Measurements from ENCODE around the gene SEPTIN10.

Gene SEPTIN10

GRCh38 chr2:109632158-109632789, 18.5 kb upstream of the SEPTIN10 start:
- ChIA-PET CTCF (interaction anchor here (0.7 kb wide), 1 partner anchor 56 kb away, joined by 3 read pairs; no protein-coding TSS in a partner anchor), POLR2A (no interaction called here)
- no peak overlapping the region for H3K27ac ChIP-seq (ENCODE audit: extremely low read depth, low read depth, low read length)
- no peaks in the 10 kb centered on the region for H3K4me1 ChIP-seq (ENCODE audit: control insufficient read depth, insufficient read depth, low read length)
- no peaks in the 10 kb centered on the region for H3K36me3 ChIP-seq (ENCODE audit: control insufficient read depth in 2 of 2, insufficient read depth in 1 of 2, low read length in 2 of 2)
- no peaks in the 10 kb centered on the region for H3K9me3 ChIP-seq (ENCODE audit: control insufficient read depth, insufficient read depth, low read depth, low read length)
- H3K4me3 ChIP-seq (ENCODE audit: low read depth, low read length), result no peak overlapping the region
- TF ChIP-seq ZBTB17 (tag by site-specific recombination; IDR thresholded peaks at IDR 0.05), result no peak
- no peak for TF ChIP-seq ZBTB7A (tag by site-specific recombination; IDR thresholded peaks at IDR 0.05; ENCODE audit: low read depth)
- no peak for TF ChIP-seq ZSCAN16 (tag by site-specific recombination; IDR thresholded peaks at IDR 0.05)
- TF ChIP-seq EGR2 (tag by site-specific recombination; IDR thresholded peaks at IDR 0.05; ENCODE audit: low read depth), result no peak
- no peak for TF ChIP-seq ZNF335 (tag by site-specific recombination; conservative IDR thresholded peaks at IDR 0.05)

GRCh38 chr2:109631741-109632140, 18.0 kb upstream of the SEPTIN10 start:
- no peak overlapping the region for H3K27ac ChIP-seq (ENCODE audit: extremely low read depth, low read depth, low read length)
- no peaks in the 10 kb centered on the region for H3K9me3 ChIP-seq (ENCODE audit: control insufficient read depth, insufficient read depth, low read depth, low read length)
- H3K4me3 ChIP-seq (ENCODE audit: low read depth, low read length), result no peak overlapping the region
- H3K36me3 ChIP-seq (ENCODE audit: control insufficient read depth in 2 of 2, insufficient read depth in 1 of 2, low read length in 2 of 2), result no peaks in the 10 kb centered on the region
- no peak for TF ChIP-seq ZNF449 (tag by site-specific recombination; IDR thresholded peaks at IDR 0.05)
- TF ChIP-seq ZNF558 (tag by site-specific recombination; IDR thresholded peaks at IDR 0.05), result no peak
- no peak for TF ChIP-seq SCRT1 (tag by site-specific recombination; IDR thresholded peaks at IDR 0.05; ENCODE audit: borderline replicate concordance)
- TF ChIP-seq ZEB2 (tag by site-specific recombination; IDR thresholded peaks at IDR 0.05), result no peak
- TF ChIP-seq ZNF549 (tag by site-specific recombination; IDR thresholded peaks at IDR 0.05), result no peak
- TF ChIP-seq ZNF621 (tag by site-specific recombination; IDR thresholded peaks at IDR 0.05), result no peak
- no peak for TF ChIP-seq ZNF114 (tag by site-specific recombination; IDR thresholded peaks at IDR 0.05)
- no peak for TF ChIP-seq ZNF701 (tag by site-specific recombination; IDR thresholded peaks at IDR 0.05)
- no peak for TF ChIP-seq ZNF175 (tag by site-specific recombination; IDR thresholded peaks at IDR 0.05)
- no peaks in the 10 kb centered on the region for H3K4me1 ChIP-seq (ENCODE audit: control insufficient read depth, insufficient read depth, low read length)
- ChIA-PET CTCF (interaction anchor here (0.7 kb wide), 1 partner anchor 56 kb away, joined by 3 read pairs; no protein-coding TSS in a partner anchor), POLR2A (no interaction called here)

GRCh38 chr2:109630441-109631430, 17.0 kb upstream of the SEPTIN10 start:
- no peak overlapping the region for H3K27ac ChIP-seq (ENCODE audit: extremely low read depth, low read depth, low read length)
- no peak overlapping the region for H3K4me3 ChIP-seq (ENCODE audit: low read depth, low read length)
- CTCF ChIA-PET, result interaction anchor here (0.7 kb wide), 1 partner anchor 1864 kb away, joined by 3 read pairs; no protein-coding TSS in a partner anchor
- POLR2A ChIA-PET, result no interaction called here
- no peak for TF ChIP-seq ZSCAN4 (tag by site-specific recombination; IDR thresholded peaks at IDR 0.05)
- no peak for TF ChIP-seq ZNF23 (tag by site-specific recombination; IDR thresholded peaks at IDR 0.05; ENCODE audit: borderline replicate concordance)
- no peaks in the 10 kb centered on the region for H3K9me3 ChIP-seq (ENCODE audit: control insufficient read depth, insufficient read depth, low read depth, low read length)
- no peaks in the 10 kb centered on the region for H3K4me1 ChIP-seq (ENCODE audit: control insufficient read depth, insufficient read depth, low read length)
- no peaks in the 10 kb centered on the region for H3K36me3 ChIP-seq (ENCODE audit: control insufficient read depth in 2 of 2, insufficient read depth in 1 of 2, low read length in 2 of 2)
